Hepatocyte (in vitro differentiated cells): ENCODE data around the gene ELMO2. TPM values are rescaled to one million over a fixed set of nuclear protein-coding genes. Genes with fewer than 3 reads are reported as not detected.
A peak's percentile ranks its signal among the peaks of the same experiment; 100 is the strongest.

ENCODE experiments used
- DNase-seq: peaks from one replicate; pipeline ENCODE4 v3.0.0-alpha.2; 2016; ENCODE audit warnings: low spot score
- H2AFZ ChIP-seq: fragments of 200-600 bp; sonication (generic); 2 replicates; pipeline ENCODE4 v1.6.0; 2016; ENCODE audit warnings: antibody characterized with exemption, mild to moderate bottlenecking
- H3K27ac ChIP-seq: fragments of 200-600 bp; sonication (generic); 2 replicates; pipeline ENCODE4 v1.5.1; 2016; ENCODE audit warnings: mild to moderate bottlenecking
- H3K27me3 ChIP-seq: fragments of 200-600 bp; sonication (generic); 2 replicates; pipeline ENCODE4 v1.6.1; 2016
- H3K36me3 ChIP-seq: fragments of 200-600 bp; sonication (generic); replicated peaks from 2 replicates; pipeline ENCODE4 v1.5.1; 2016; ENCODE audit warnings: low read depth; ENCODE audit not compliant: insufficient read depth
- H3K4me1 ChIP-seq: fragments of 200-600 bp; sonication (generic); 2 replicates; pipeline ENCODE4 v1.5.1; 2016; ENCODE audit warnings: mild to moderate bottlenecking, moderate library complexity; ENCODE audit not compliant: insufficient read depth
- H3K4me2 ChIP-seq: fragments of 200-600 bp; sonication (generic); 2 replicates; pipeline ENCODE4 v1.6.0; 2016
- H3K4me3 ChIP-seq: fragments of 200-600 bp; sonication (generic); 2 replicates; pipeline ENCODE4 v1.5.1; 2016; ENCODE audit warnings: mild to moderate bottlenecking
- H3K79me2 ChIP-seq: fragments of 200-600 bp; sonication (generic); 2 replicates; pipeline ENCODE4 v1.6.0; 2017; ENCODE audit warnings: mild to moderate bottlenecking
- H3K9me2 ChIP-seq: fragments of 200-600 bp; sonication (generic); replicated peaks from 2 replicates; pipeline ENCODE4 v1.6.0; 2017; ENCODE audit warnings: mild to moderate bottlenecking; ENCODE audit not compliant: insufficient read depth
- H3K9me3 ChIP-seq: fragments of 200-600 bp; sonication (generic); 2 replicates; pipeline ENCODE4 v1.5.1; 2016; ENCODE audit warnings: low read depth, mild to moderate bottlenecking
- H4K20me1 ChIP-seq: fragments of 200-600 bp; sonication (generic); 2 replicates; pipeline ENCODE4 v1.6.0; 2016; ENCODE audit warnings: mild to moderate bottlenecking; ENCODE audit not compliant: insufficient read depth, poor library complexity, severe bottlenecking
- EZH2 ChIP-seq: fragments of 200-600 bp; sonication (generic); IDR thresholded peaks from 2 replicates; pipeline ENCODE4 v1.6.1; 2016; ENCODE audit warnings: antibody characterized with exemption, mild to moderate bottlenecking, borderline replicate concordance
- EZH2phosphoT487 ChIP-seq: fragments of 200-600 bp; sonication (generic); IDR thresholded peaks from one replicate; pipeline ENCODE4 v1.6.1; 2018; ENCODE audit warnings: antibody characterized with exemption, mild to moderate bottlenecking, low read depth, moderate library complexity; ENCODE audit not compliant: unreplicated experiment, severe bottlenecking
- WGBS: methylation state at CpG from one replicate; pipeline ENCODE4 v1.1.6; 2016; ENCODE audit warnings: low lambda C conversion rate; ENCODE audit errors: missing lambda C conversion rate; 5-methylcytosine and 5-hydroxymethylcytosine counted together
- polyA plus RNA-seq: library from polyadenylated mRNA; unstranded; fragments of >200 nt; fragmentation: Nextera tagmentation; extraction: Ambion mirVana; gene quantifications from 2 replicates; pipeline ENCODE4 v1.2.1, GENCODE V29; 2016
- total RNA-seq: library from RNA; depleted of rRNA; stranded (reverse); fragments of >200 nt; gene quantifications from 2 replicates; pipeline ENCODE4 v1.2.3, GENCODE V29; 2014
- TF ChIP-seq, protein P1 (sequence below): fragments of 200-600 bp; sonication (generic); IDR thresholded peaks from 2 replicates; pipeline ENCODE4 v1.5.1; 2016; ENCODE audit warnings: antibody characterized with exemption, mild to moderate bottlenecking; ENCODE audit not compliant: poor library complexity

ELMO2 gene, protein sequence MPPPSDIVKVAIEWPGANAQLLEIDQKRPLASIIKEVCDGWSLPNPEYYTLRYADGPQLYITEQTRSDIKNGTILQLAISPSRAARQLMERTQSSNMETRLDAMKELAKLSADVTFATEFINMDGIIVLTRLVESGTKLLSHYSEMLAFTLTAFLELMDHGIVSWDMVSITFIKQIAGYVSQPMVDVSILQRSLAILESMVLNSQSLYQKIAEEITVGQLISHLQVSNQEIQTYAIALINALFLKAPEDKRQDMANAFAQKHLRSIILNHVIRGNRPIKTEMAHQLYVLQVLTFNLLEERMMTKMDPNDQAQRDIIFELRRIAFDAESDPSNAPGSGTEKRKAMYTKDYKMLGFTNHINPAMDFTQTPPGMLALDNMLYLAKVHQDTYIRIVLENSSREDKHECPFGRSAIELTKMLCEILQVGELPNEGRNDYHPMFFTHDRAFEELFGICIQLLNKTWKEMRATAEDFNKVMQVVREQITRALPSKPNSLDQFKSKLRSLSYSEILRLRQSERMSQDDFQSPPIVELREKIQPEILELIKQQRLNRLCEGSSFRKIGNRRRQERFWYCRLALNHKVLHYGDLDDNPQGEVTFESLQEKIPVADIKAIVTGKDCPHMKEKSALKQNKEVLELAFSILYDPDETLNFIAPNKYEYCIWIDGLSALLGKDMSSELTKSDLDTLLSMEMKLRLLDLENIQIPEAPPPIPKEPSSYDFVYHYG
- total RNA-seq (42.3 and 50.5 TPM in 2 replicates), polyA plus RNA-seq (32.8 and 35.0 TPM in 2 replicates)

GRCh38 chr20:46406200-46406985 is at the start of gene ELMO2:
Gene ELMO2 (minus strand): TSS chr20:46406615. CDS start chr20:46394482, 12,133 bp downstream.
- H3K36me3 ChIP-seq: no peaks in the 10 kb centered on the region
- no peaks in the 10 kb centered on the region for H3K27me3 ChIP-seq
- H3K4me2 ChIP-seq: peak within 1 kb of the TSS; percentile 87
- no peaks in the 10 kb centered on the region for H3K9me2 ChIP-seq
- H3K4me3 ChIP-seq: peak within 1 kb of the TSS; percentile 78
- TF ChIP-seq, protein P1, sequence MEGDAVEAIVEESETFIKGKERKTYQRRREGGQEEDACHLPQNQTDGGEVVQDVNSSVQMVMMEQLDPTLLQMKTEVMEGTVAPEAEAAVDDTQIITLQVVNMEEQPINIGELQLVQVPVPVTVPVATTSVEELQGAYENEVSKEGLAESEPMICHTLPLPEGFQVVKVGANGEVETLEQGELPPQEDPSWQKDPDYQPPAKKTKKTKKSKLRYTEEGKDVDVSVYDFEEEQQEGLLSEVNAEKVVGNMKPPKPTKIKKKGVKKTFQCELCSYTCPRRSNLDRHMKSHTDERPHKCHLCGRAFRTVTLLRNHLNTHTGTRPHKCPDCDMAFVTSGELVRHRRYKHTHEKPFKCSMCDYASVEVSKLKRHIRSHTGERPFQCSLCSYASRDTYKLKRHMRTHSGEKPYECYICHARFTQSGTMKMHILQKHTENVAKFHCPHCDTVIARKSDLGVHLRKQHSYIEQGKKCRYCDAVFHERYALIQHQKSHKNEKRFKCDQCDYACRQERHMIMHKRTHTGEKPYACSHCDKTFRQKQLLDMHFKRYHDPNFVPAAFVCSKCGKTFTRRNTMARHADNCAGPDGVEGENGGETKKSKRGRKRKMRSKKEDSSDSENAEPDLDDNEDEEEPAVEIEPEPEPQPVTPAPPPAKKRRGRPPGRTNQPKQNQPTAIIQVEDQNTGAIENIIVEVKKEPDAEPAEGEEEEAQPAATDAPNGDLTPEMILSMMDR: no peak
- no peak for TF ChIP-seq EZH2
- TF ChIP-seq EZH2phosphoT487: no peak
- WGBS: under 1% methylated on average over 18 of the region's 60 CpGs
- H3K9me3 ChIP-seq: no peaks in the 10 kb centered on the region
- peak; percentile 98 for DNase-seq
- peaks cover 43% of the 10 kb centered on the region for H3K79me2 ChIP-seq
- peaks cover 7% of the 10 kb centered on the region for H4K20me1 ChIP-seq
- peak within 1 kb of the TSS; percentile 68 for H2AFZ ChIP-seq
- peak within 1 kb of the TSS; percentile 97 for H3K27ac ChIP-seq
- peaks cover 24% of the 10 kb centered on the region for H3K4me1 ChIP-seq

GRCh38 chr20:46455729-46456128 is 49.3 kb upstream of the ELMO2 start:
- Histone ChIP-seq H3K4me3 (no peak overlapping the region), H2AFZ (no peak overlapping the region), H3K9me3 (no peaks in the 10 kb centered on the region), H3K36me3 (no peaks in the 10 kb centered on the region), H3K4me2 (no peak overlapping the region), H3K27me3 (no peaks in the 10 kb centered on the region), H3K27ac (no peak overlapping the region), H3K79me2 (no peaks in the 10 kb centered on the region), H3K9me2 (no peaks in the 10 kb centered on the region), H3K4me1 (no peaks in the 10 kb centered on the region), H4K20me1 (no peaks in the 10 kb centered on the region)
- DNase-seq: no peak
- 91% methylated on average over 2 of the region's 2 CpGs for WGBS
- TF ChIP-seq, protein P1: no peak
- TF ChIP-seq EZH2phosphoT487: no peak
- TF ChIP-seq EZH2: no peak

DNA sequence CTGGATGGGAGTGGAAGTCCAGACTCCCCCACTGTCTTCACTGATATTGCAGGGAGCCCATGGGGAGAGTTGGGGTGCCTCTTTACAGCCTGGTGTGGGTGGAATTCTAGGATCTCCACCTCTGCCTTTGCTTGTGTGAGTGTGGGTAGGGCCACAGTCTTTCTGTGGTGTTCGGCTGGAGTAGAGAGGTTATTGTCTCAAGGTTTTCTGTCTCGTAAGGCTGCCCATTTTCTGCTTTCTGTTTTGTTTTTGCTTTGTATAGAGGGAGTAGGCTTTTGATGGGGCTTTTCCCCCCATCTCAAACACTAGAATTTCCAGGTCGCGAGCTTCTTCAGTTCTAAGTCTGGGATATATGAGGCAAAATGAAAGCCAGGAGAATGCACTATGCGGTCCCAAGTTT is 40.4 kb upstream of the ELMO2 start:
- TF ChIP-seq EZH2phosphoT487 (no peak), EZH2 (no peak)
- TF ChIP-seq, protein P1: no peak
- Histone ChIP-seq H4K20me1 (no peaks in the 10 kb centered on the region), H3K4me2 (no peak overlapping the region), H3K79me2 (no peaks in the 10 kb centered on the region), H3K36me3 (no peaks in the 10 kb centered on the region), H3K27ac (no peak overlapping the region), H3K4me3 (no peak overlapping the region), H3K4me1 (no peaks in the 10 kb centered on the region), H3K9me2 (no peaks in the 10 kb centered on the region), H3K27me3 (no peaks in the 10 kb centered on the region), H2AFZ (no peak overlapping the region), H3K9me3 (no peaks in the 10 kb centered on the region)
- DNase-seq: no peak
- WGBS: 95% methylated on average over 5 of the region's 5 CpGs
